ENCODE results near the gene ANO5.

Gene ANO5

GRCh38 chr11:22163394-22163797 is 29.5 kb upstream of the ANO5 start:
- TF ChIP-seq CTCF (IDR thresholded peaks at IDR 0.05): no peak
- Histone ChIP-seq H3K4me1 (ENCODE audit: control insufficient read depth in 1 of 2, insufficient read depth in 1 of 2, low read depth in 1 of 2, low read length in 1 of 2) (peaks cover 0 to 12% of the 10 kb centered on the region in 2 experiments), H3K9me3 (no peaks in the 10 kb centered on the region), H3K36me3 (no peaks in the 10 kb centered on the region), H3K27me3 (peaks cover 9% of the 10 kb centered on the region), H3K4me3 (ENCODE audit: low read depth in 1 of 2, low read length in 1 of 2) (no peak overlapping the region), H3K27ac (no peak overlapping the region)

GRCh38 chr11:22165087-22165486 is 27.8 kb upstream of the ANO5 start:
- no peak for TF ChIP-seq CTCF (IDR thresholded peaks at IDR 0.05)
- Histone ChIP-seq H3K27me3 (peaks cover 4% of the 10 kb centered on the region), H3K4me3 (ENCODE audit: low read depth in 1 of 2, low read length in 1 of 2) (no peak overlapping the region), H3K27ac (no peak overlapping the region), H3K9me3 (no peaks in the 10 kb centered on the region), H3K36me3 (no peaks in the 10 kb centered on the region), H3K4me1 (ENCODE audit: control insufficient read depth in 1 of 2, insufficient read depth in 1 of 2, low read depth in 1 of 2, low read length in 1 of 2) (peaks cover 0 to 12% of the 10 kb centered on the region in 2 experiments)

GRCh38 chr11:22165759-22166513 is 26.9 kb upstream of the ANO5 start:
- Histone ChIP-seq H3K27ac (no peak overlapping the region), H3K4me3 (ENCODE audit: low read depth in 1 of 2, low read length in 1 of 2) (no peak overlapping the region), H3K4me1 (ENCODE audit: control insufficient read depth in 1 of 2, insufficient read depth in 1 of 2, low read depth in 1 of 2, low read length in 1 of 2) (peaks cover 0 to 12% of the 10 kb centered on the region in 2 experiments), H3K36me3 (no peaks in the 10 kb centered on the region), H3K9me3 (no peaks in the 10 kb centered on the region), H3K27me3 (peaks cover 4% of the 10 kb centered on the region)
- TF ChIP-seq CTCF (IDR thresholded peaks at IDR 0.05): no peak

- no peak for TF ChIP-seq CTCF (IDR thresholded peaks at IDR 0.05)
- no peak overlapping the region for H3K4me3 ChIP-seq (ENCODE audit: low read depth in 1 of 2, low read length in 1 of 2)
- no peaks in the 10 kb centered on the region for H3K9me3 ChIP-seq
- no peaks in the 10 kb centered on the region for H3K4me1 ChIP-seq (ENCODE audit: control insufficient read depth in 1 of 2, insufficient read depth in 1 of 2, low read depth in 1 of 2, low read length in 1 of 2)
- no peaks in the 10 kb centered on the region for H3K36me3 ChIP-seq
- H3K27ac ChIP-seq: no peak overlapping the region
- peaks cover 4% of the 10 kb centered on the region for H3K27me3 ChIP-seq
Measured at GRCh38 chr11:22169833-22170232, 23.1 kb upstream of the ANO5 start.

GRCh38 chr11:22173532-22173931 is 19.4 kb upstream of the ANO5 start:
- Histone ChIP-seq H3K27me3 (no peaks in the 10 kb centered on the region), H3K9me3 (no peaks in the 10 kb centered on the region), H3K27ac (no peak overlapping the region), H3K4me3 (ENCODE audit: low read depth in 1 of 2, low read length in 1 of 2) (no peak overlapping the region), H3K4me1 (ENCODE audit: control insufficient read depth in 1 of 2, insufficient read depth in 1 of 2, low read depth in 1 of 2, low read length in 1 of 2) (no peaks in the 10 kb centered on the region), H3K36me3 (no peaks in the 10 kb centered on the region)
- TF ChIP-seq CTCF (IDR thresholded peaks at IDR 0.05): no peak

All from neutrophil (primary cell).